IPS DF 19.7 (cell line): ENCODE results near the gene KHDRBS2.

Experiments used
- DNase-seq: peaks from one replicate; pipeline ENCODE4 v3.0.0-alpha.2; 2013; ENCODE audit warnings: low read depth, low spot score

The KHDRBS2 gene

GRCh38 chr6:62175195-62175594, 110.8 kb downstream of the KHDRBS2 start:
- DNase-seq = no peak

DNA sequence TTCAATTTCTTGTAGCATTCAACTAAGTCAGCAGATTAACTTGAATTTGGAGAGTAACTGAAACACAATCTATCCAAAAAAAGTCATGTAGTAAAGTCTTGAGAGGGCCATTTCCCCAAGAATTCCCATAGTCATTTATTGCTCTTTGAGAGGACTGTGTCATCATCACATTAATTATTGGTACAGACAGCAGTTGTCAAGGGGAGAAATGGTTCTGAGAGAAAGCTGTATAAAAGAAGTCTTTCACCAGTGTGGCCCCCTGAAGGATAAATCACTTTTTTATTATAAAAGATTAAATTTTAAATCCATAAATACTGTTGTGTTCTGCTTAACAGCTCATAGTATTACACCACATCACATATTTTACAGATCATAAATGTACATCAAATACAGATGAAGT, 111.5 kb downstream of the KHDRBS2 start:
- DNase-seq = no peak

DNA sequence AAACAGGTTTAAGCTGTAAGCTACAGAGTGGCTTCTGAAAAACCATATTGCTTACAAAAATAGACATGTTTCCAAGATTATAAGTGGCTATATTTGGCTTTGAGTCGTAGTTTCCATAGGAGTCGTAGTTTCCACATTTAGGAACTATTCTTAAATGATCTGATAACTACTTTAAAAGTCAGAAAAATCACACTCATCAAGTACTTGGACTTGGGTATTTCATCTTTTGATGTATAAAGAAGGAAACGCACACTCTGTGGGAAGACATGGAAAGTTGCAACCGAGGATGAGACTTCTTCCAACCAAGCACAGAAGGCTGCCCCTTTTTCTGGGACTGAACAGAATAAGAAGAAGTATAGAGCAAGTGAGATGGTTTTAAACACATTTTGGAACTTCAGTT, 118.3 kb downstream of the KHDRBS2 start:
- DNase-seq = no peak

GRCh38 chr6:62162858-62163257, 123.2 kb downstream of the KHDRBS2 start:
- no peak for DNase-seq

DNA sequence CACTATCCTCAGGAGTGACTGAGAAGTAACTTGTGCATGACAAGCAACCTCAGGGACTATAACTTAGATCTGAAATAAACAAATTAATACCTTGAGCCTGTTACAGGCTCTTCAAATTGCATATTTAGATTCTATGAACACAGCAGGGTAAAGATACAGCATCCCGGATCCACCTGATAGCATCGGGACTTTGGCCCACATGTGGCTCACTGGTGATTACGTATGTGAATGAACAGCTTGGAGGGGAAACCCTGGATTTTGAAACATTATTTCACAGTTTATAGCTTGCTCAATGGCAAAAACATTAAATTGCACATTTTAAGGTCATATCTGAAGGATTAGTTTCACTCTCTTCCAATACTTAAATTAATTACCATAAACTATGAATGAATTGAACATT, 133.2 kb downstream of the KHDRBS2 start:
- no peak for DNase-seq

- no peak for DNase-seq
These were observed 135.9 kb downstream of the KHDRBS2 start for GRCh38 chr6:62150048-62150663.

- no peak for DNase-seq
These were observed 138.8 kb downstream of the KHDRBS2 start for GRCh38 chr6:62146954-62147853.

- no peak for DNase-seq
These were observed 156.9 kb downstream of the KHDRBS2 start for GRCh38 chr6:62129127-62129526.

DNA sequence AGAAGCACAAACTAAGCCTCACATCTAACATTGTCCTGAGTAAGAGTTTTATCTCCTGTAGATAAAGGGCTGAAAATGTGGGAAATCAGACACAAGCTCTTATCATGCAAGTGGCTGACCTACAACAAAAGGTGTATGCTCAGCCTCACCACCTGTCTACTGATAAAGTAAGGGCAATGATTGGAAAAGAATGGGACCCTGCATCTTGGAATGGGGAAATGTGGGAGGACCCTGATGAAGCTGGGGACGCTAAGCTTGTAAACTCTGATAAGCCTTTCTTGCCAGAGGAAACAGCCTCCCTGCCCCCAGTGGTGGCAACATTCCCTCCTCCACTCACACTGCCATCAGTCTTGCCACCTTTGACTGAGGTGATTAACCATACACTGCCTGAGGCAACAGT, 166.6 kb downstream of the KHDRBS2 start:
- DNase-seq = no peak

GRCh38 chr6:62103186-62103859, 182.7 kb downstream of the KHDRBS2 start:
- DNase-seq = no peak

DNA sequence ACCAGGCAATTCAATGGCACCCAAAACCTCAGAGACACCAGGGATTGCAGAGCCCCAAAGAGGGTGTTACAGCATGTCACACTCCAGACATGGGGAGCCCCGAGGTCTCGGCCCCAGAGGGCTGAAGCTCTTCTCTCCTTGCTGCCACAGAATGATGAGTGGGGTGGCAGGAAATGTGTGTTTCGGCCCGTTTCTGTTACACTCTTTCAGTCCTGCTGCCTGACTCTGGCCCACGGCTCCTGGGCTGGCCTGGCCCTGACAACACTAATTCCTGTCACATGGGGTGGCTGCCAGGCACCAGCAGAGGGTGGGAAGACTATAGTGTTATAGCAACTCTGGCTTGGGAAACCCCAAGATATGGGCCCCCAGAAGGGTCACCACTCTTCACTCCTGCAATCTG, 183.6 kb downstream of the KHDRBS2 start:
- DNase-seq = no peak

GRCh38 chr6:62090442-62091229, 195.4 kb downstream of the KHDRBS2 start:
- no peak for DNase-seq

DNA sequence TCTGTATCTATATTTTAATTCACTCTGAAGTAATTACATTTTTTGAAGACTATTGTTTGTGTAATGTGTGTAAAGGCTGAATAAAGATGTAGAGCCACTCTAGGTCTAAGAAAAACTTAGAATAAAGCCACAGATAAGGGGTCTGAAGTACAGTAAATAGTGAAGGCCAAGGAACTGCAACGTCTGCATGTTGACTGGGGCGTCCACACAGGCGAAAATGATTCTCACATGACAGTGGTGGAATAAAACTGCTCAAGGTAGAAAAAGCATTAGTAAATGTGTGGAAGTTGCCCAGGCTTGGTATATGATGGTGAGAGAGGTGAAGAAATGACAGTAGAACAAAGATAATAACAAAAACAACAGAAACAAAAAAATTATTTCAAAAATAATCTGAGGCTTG, 196.2 kb downstream of the KHDRBS2 start:
- no peak for DNase-seq

GRCh38 chr6:62086047-62086446, 200.0 kb downstream of the KHDRBS2 start:
- DNase-seq = no peak

GRCh38 chr6:62075869-62076268, 210.2 kb downstream of the KHDRBS2 start:
- DNase-seq = no peak

DNA sequence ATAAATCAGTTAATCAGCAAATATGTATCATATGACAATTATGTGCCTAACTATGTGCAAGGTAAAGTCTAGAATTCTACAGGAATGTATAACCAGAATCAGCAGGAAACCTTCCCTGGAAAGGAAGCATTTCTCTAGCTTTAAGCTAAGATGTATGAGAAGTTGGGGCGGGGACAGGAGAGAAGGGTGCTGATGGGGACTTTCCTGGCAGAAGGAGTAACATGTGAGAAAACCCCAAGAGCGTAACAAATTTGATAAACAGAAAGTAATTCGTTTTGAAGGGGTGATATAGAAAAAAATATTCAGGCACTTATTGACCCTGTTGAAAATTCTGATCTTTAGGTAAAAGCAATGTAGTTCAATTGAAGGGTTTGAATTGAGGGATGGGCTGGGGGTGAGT, 226.1 kb downstream of the KHDRBS2 start:
- DNase-seq = no peak

DNA sequence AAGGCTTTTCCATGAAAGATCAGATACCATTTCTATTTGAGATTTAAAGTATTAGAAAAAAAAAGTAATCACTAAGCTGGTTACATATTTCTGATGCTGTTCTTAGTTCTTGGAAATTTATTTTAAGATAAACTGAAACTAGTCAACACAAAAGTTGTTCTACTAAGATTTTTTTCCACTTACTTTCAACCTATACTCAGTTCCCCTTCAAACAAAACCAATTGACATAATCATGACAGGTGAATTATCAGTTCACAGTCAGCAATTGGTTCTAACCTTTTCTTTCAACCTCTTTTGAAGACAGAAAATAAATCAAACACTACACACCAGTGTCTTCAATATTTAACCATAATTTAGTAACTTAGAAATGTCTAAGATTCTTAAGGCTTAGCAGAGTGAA, 228.7 kb downstream of the KHDRBS2 start:
- DNase-seq = no peak

- DNase-seq = no peak
These were observed 240.5 kb downstream of the KHDRBS2 start for GRCh38 chr6:62045502-62045901.

DNA sequence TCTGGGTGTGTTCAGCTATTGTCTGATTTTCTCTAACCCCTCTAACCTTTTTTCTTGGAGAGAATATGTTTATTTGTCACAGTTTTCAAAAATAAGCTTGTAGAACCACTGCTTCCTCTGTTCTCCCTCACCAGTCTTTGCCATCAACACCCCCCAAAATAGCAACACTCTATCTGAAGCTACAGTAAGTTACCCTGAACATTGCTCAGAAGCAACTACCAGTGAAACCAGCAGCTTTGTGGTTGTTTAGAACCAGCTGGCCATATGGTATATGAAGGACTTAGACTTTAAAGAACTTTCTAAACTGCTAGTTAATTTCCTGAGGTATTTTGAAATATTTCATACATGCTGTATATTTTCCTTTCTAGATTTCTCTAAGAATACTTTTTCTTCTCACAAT, 242.9 kb downstream of the KHDRBS2 start:
- DNase-seq = no peak

GRCh38 chr6:62042429-62042828, 243.6 kb downstream of the KHDRBS2 start:
- DNase-seq = no peak

DNA sequence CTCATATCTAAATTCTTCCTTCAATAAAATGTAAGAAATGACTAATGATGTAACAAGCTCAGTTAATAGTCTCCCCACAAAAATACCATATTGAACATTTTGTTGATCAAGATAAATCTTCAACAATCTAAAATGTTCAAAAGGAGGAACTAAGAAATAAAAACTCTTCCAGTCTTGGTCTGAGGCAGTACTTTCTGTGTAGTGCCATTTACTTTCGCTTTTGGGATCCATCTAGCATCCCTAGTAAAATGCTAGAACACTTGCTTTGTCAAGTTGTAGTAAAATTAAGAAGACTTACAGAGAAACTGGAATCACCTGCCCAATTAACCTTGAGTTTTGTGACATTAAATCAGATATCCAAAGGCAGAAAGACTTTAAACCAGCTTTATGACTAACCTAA, 246.4 kb downstream of the KHDRBS2 start:
- DNase-seq = no peak

GRCh38 chr6:62037445-62037844, 248.6 kb downstream of the KHDRBS2 start:
- no peak for DNase-seq
